HG02588 (cell line): ENCODE results near the gene BFSP1.

Experiments used
- ATAC-seq: cut with Tn5 transposase; IDR thresholded peaks from one replicate; pipeline ENCODE4 v1.9.1; 2021; ENCODE audit warnings: mild to moderate bottlenecking, moderate library complexity; ENCODE audit not compliant: unreplicated experiment

The BFSP1 gene

GRCh38 chr20:17558154-17558940 is 27.2 kb upstream of the BFSP1 start:
- no peak for ATAC-seq

DNA sequence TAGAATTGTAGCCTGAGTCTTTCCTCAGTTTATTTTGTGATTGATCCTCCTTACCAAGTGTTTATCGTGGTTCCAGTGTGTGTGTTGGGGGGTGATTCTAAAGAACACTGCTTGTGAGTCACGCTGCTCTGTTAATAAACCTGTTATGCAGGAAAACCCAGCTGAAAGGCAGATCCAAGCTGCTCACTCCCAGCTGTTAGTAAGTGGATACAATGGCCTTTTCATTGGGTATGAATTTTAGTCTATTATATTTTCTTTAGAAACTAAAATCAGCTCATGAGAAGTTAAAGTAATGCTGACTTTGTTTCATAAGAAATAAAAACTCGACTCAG is 26.5 kb upstream of the BFSP1 start:
- ATAC-seq: no peak

- no peak for ATAC-seq
Measured at GRCh38 chr20:17556837-17557674, 25.9 kb upstream of the BFSP1 start.

GRCh38 chr20:17555106-17555505 is 23.9 kb upstream of the BFSP1 start:
- no peak for ATAC-seq

DNA sequence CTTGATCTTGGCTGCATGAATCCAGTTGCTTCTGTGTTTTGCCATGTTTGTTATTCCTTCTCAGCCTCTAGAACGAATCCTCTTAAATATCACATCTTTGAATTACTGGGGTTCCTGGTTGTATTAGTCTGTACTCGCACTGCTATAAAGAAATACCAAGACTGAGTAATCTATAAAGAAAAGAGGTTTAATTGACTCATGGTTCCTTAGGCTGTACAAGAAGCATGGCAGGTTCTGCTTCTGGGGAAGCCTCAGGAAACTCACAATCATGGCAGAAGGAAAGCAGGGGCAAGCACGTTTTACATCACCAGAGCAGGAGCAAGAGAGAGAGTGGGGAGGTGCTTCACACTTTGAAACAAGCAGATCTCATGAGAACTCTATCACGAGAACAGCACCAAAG is 18.0 kb upstream of the BFSP1 start:
- ATAC-seq: no peak

DNA sequence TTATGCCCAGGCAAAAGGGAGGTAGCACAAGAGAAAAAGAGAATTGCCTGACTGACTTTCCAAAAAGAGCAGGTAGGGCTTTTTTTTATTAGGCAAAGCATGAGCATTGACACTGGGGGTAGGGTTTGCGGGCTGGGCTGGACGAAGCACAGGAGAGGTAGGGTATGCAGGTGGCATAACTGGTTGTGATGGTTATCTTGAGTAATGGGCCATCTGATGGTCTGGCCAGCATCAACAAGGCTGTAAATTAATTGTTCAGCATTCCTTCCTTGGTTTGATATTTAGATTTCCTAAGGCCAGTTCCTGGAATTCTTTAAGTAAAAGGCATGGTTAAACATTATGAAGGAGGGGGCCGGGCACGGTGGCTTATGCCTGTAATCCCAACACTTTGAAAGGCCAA is 13.9 kb upstream of the BFSP1 start:
- no peak for ATAC-seq

- ATAC-seq: no peak
Measured at GRCh38 chr20:17543531-17544131, 12.5 kb upstream of the BFSP1 start.

DNA sequence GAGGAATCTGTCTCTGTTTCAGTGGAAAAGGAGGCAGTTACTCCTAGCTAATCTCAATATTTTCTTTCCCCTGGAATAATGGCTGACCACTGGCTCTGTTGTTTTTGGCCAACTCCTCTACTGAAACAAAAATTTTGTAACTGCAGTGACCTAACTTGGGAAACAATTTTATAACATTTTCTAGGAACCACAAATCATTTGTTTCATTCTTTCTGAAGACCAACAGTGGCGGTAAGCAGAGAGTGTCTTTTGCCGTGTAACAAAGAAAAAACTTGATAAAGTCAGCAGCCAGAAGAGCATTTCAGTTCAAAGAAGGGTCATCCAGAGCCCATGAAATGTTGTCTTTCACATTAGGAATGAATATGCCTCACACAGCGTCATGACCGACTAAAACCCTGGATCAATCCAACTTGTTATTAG is 11.8 kb upstream of the BFSP1 start:
- no peak for ATAC-seq

GRCh38 chr20:17542481-17542880 is 11.3 kb upstream of the BFSP1 start:
- no peak for ATAC-seq

DNA sequence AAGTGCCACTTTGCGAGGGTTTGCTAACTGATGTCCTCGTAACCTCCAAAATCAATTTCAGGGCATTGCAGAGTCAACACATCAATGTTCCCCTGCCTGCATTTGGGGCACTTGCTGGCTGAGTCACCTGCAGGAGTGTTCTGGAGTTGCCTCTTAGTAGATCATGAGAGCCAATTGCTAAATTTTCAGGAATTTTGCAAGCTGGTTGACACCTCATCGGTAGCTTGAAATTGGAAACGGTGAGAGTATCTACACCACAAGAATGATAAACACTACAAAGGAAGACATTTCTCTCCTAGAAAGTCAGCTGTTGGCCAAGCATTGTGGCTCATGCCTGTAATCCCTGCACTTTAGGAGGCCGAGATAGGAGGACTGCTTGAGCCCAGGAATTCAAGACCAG is 10.8 kb upstream of the BFSP1 start:
- ATAC-seq: no peak

- ATAC-seq: no peak
Measured at GRCh38 chr20:17541596-17541995, 10.4 kb upstream of the BFSP1 start.

GRCh38 chr20:17538517-17539170 is 7.5 kb upstream of the BFSP1 start:
- ATAC-seq: no peak

DNA sequence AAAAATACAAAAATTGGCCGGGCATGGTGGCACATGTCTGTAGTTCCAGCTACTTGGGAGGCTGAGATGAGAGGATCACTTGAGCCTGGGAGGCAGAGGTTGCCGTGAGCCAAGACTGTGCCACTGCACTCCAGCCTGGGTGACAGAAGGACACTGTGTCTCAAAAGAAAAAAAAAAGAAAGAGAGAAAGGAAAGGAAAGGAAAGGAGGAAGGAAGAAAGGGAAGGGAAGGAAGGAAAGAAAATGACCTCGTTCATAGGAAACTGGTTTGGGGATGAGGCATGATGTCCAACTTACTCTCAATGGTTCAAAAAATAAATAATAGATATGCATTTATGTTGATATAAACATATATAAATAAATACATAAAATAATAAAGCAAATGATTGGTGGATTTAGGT is 6.8 kb upstream of the BFSP1 start:
- ATAC-seq: no peak

DNA sequence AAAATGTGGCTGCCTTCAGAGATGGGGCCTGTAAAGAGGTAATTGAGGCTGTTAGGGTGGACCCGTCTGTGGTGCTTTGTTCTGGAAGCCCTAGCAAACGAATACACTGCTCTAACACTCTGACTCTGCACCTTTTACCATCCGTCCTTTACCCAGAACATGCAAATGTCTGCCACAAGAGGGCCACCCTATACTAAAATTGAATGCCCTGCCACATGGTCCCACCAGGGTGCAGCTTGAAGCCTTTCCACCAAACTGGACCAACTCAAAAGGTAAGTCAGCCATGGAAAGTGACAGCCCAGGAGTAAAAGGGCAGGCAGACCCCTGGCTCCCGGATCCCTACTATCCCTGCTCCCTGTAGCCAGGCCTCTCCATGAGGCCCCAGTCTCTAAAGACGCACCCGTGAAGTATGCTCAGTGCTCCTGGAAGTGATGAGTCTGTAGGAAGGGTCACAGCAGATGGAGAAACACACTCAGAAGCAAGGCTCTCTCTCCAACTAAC is 5.8 kb upstream of the BFSP1 start:
- ATAC-seq: peak; percentile 79

GRCh38 chr20:17534077-17534476 is 2.9 kb upstream of the BFSP1 start:
- ATAC-seq: no peak

GRCh38 chr20:17533396-17533795 is 2.2 kb upstream of the BFSP1 start:
- no peak for ATAC-seq

DNA sequence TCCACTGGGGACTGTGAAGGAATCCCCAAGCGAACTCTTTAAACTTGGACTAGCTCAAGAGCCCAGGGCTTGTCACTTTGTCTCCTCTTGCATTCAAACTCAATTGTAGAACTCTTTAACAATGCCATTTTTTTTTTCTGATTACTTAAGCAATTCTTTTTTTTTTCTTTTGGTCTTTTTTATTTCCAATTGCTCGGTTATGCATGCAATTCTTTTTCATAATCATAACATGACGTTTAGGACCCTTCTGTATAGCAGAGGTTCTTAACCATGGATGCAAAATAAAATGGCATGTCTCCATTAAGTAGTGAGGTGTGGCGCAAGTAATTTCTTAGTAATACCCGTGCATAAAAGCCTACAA is 466 bp upstream of the BFSP1 start:
- ATAC-seq: no peak

GRCh38 chr20:17530153-17530552 is 1.0 kb downstream of the BFSP1 start:
- no peak for ATAC-seq

- no peak for ATAC-seq
Measured at GRCh38 chr20:17529586-17529985, 1.6 kb downstream of the BFSP1 start.

DNA sequence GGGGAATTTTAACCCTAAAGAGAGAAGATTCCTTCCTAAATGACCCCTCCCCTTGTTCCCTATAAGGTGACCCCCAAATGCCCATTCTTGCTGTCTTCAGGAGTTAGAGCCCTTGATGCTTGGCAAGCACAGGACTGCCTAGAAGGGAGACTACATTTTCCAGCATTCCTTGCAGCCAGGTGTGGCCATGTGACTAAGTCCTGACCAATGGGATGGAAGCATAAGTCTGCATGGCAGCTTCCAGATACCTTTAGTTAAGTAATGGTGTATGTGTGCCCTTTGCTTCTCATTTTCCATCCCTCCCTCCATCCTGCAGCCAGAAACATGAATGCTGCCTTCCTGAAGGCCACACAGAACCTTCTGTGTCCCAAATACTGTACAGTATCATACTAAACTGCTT is 5.5 kb downstream of the BFSP1 start:
- ATAC-seq: no peak

GRCh38 chr20:17525132-17525531 is 6.0 kb downstream of the BFSP1 start:
- ATAC-seq: no peak
